GM18868 (cell line): ENCODE data around the gene AK9.

Experiments used
- ATAC-seq: cut with Tn5 transposase; IDR thresholded peaks from one replicate; pipeline ENCODE4 v1.9.1; 2021; ENCODE audit warnings: mild to moderate bottlenecking, moderate library complexity; ENCODE audit not compliant: unreplicated experiment

AK9 gene

DNA sequence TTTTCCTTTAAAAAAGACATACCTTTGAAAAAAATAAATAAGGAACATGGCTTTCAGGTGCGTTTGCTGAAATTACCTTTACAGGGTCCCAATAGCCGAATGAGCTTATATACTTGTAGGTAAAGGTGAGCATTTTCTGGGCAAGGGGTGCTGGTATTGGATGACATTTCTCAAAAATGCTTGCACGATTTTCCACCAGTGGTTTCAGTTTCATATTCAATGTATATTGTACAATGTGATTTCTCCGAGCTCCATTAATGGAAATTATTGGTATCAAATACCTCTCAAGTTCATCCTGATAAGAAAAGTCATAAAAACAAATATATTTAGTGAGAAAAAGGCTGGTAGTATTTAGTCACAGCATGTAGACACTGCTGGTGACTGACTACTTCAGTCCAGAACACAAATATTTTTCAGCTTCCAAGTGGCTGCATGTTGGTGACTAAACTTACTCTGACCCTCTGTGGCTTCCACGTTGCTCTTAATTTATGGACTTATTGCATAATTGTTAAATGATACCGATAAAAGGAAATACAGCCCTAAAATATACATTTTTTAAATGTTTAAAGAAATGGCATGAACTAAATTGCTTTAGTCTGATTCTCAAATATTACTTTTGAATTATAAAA, 175.1 kb downstream of the AK9 start:
- no peak for ATAC-seq

GRCh38 chr6:109514946-109515345, 176.1 kb downstream of the AK9 start:
- no peak for ATAC-seq

DNA sequence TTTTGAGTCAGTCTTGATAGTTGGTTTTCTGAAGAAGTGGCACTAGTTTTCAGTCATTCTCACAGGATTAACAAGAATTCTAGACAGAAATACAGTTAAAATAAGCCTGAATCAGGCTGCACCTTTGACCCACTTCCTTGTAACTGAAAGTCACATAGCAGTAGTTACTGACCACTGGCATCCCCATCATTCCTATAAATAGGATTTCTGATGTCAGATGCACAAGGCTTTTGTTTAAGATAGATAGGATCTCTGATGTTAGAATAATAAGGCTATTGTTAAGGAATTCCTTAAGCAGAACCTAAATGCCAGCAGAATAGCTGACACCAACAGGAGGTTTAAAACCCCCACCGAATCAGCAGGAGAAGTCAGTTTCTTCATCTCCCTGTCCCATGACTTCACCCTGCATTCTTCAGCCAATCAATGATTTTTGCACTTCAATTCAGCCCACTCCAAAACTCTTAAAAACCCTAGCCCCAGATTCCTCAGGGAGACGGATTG, 177.4 kb downstream of the AK9 start:
- ATAC-seq: no peak

DNA sequence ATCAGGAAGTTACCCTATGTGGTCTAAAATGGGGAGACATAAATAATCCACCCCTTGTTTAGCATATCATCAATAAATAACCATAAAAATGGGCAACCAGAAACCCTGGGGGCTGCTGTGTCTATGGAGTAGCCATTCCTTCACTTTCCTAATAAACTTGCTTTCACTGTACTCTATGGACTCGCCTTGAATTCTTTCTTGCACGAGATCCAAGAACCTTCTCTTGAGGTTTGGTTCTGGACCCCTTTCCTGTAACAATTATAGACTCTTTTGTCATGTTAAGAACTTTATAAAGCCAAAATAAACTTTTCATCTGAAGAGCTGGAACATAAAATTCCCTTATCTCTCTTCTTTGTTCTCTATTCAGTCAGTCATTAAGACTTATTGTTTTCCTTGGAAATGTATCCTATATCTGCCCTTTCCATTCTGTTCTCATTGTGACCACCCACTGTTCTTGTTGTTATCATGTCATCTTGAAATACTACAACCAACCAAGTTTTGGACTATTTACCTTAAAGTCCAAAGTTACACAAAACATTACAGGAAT, 178.7 kb downstream of the AK9 start:
- ATAC-seq: no peak

DNA sequence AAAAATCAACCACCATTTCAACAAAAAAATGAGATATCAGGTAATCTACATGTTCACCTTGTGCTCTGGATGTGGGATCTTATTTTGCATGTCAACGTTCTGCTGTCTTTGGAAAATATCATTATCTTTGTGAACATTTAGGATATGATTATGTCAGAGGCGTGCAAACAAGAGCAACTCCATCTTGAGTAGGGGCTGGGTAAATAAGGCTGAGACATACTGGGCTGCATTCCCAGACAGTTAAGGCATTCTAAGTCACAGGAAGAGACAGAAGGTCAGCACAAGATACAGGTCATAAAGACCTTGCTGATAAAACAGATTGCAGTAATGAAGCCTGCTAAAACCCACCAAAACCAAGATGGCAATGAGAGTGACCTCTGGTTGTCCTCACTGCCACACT, 179.2 kb downstream of the AK9 start:
- ATAC-seq: no peak

- ATAC-seq: no peak
Observed at GRCh38 chr6:109510358-109510757, 180.6 kb downstream of the AK9 start.

- no peak for ATAC-seq
Observed at GRCh38 chr6:109508166-109508860, 182.7 kb downstream of the AK9 start.

DNA sequence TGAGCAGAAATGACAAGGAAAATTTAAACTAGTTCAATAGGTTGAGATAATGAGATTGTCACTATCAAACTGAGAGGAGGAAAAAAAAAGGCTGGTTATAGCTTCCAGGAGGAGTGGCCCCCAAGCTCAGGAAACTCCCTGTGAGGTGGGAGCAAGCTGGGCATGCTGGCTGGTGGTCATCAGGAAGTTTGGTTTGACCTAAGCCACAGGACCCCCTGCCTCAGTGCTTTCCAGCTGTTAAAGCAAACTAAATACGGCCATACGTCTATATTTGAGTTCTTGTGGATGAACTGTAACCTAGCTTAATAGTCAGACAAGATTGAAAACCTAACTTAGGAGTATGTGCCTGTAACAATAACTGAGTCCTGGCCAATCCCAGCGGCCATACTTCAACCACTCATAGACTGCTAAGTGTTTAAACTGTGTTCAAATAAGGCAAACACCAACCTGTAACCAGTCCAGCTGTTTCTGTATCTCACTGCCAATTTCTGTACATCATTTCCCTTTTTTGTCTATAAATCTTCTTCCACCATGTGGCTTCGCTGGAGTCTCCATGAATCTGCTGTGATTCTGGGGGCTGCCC, 183.4 kb downstream of the AK9 start:
- ATAC-seq: no peak

GRCh38 chr6:109506841-109507240, 184.2 kb downstream of the AK9 start:
- no peak for ATAC-seq

- no peak for ATAC-seq
Observed at GRCh38 chr6:109506314-109506713, 184.7 kb downstream of the AK9 start.

DNA sequence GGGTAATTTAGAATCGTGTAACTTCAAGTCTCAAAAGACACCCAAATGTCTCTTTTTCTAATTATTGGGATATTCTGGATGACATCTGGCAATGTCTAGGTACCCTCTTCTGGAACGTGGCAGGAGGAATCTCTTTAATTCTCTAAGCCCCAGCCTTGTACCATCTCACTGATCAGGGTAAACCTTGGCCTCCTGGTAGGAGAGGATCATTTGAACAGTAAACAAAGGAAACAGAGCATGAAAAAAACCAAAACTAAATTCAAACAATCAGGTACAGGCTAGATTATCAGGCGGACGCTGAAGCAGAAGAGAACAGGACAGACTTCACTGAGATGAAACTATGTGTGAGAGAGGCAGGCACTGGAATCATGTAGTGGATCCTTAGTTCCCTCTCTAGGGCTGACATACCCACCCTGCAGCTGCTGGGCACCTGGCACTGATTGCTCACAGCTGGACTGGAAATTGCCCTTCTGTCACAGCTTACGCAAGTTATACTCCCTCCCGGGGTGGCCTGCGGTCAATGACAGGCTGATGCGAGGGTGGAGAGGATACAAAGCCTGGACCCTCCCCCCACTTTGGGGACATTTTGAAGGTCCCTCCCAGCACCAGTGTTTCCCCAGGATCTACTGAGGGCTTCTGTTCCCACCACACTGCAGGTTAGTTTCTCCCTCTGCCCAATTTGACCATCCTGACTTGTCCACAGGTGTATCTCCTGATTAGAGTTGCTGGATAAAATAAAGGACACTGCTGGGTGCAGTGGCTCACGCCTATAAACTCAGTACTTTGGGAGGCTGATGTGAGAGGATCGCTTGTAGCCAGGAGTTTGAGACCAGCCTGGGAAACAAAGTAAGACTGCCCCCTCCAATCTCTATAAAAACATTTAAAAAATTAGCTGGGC, 187.4 kb downstream of the AK9 start:
- no peak for ATAC-seq

- no peak for ATAC-seq
Observed at GRCh38 chr6:109498936-109499335, 192.1 kb downstream of the AK9 start.

DNA sequence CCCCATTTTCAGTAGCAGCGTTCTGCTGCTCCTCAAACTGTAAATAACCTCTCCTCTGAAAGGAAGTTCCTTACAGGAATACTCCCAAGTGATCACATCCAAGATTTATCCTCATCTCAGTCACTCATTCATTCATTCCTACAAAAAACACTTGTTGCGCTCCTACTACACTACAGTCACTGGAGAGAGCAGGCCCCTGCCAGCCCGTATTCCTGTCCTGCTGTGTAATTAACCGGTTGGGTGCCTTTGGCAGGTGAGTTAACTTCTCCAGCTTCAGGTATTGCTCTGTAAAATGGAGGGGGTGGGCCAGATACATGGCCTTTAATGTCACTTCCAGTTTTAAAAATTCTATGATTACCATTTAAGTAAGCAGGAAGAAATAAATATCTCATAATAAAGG, 192.9 kb downstream of the AK9 start:
- ATAC-seq: no peak

- no peak for ATAC-seq
Observed at GRCh38 chr6:109496036-109496772, 194.8 kb downstream of the AK9 start.

DNA sequence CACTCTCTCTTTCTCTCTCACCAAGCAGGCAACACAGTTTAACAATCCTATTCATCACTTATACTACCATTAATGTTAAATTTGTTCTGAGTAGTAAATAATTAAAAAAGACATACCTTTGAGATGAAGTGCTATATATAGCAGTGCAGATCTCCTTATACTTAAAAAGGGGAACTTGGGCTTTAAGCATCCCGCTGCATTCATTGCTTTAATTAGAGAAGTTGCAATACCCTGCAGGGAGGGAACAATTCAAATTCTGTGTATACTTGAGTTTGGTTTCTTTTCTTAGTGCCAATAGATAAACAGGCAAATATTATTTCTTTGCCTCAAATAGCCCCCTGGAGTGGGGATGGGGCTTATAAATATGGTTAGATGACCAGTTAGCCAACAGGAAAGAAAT, 197.1 kb downstream of the AK9 start:
- no peak for ATAC-seq

- peak; percentile 62 for ATAC-seq
Observed at GRCh38 chr6:109491207-109491938, 199.6 kb downstream of the AK9 start.

DNA sequence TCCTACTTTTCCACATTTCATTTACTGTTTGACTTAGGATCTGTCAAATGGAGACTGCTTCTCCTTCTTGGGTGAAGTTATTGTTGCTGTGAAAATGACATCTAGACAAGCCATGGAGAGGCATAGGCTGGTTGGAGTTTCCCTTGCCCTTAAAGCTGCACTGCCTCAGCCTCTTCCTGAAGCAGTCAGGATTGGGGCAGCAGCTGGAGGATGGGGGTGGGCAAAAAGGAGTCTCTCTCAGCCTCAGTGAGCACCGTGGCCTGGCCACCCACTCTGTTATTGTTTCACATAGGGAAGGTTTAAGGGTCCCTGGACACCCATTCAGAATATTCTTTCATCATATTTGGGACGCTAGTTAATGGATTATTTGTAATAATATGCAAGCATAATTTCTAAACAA, 200.3 kb downstream of the AK9 start:
- ATAC-seq: no peak

DNA sequence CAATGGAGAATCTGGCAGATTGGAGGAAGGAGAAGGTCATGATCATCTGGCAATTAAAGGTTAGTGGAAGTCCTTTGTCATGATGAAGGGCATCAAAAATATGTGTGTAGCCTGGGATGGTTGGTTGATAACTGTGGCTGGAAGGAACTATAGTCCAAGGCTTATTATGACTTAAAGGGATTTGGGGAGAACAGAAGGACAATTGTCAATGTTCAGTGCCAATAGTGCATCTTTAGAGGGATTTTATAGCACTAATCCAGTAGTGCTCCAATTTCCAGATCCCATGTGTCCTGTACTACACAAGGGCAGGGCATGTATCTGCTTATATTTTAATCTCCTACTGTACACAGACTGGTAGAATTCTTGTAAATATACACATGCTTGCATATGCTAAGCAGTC, 203.0 kb downstream of the AK9 start:
- no peak for ATAC-seq

DNA sequence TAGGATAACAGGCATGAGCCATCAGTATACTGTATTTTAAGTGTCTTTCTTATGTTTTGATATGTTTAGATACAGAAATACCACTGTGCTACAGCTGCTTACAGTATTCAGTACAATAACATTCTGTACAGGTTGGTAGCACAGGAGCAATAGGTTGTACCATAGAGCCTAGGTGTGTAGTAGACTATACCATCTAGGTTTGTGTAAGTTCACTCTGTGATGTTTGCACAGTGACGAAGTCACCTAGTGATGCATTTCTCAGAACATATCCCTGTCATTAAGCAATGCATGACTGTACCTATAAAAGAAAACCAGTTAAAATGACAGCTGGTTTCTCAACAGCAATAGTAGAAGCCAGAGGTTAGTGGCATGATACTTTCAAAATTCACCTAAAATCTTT, 204.9 kb downstream of the AK9 start:
- no peak for ATAC-seq
